HG03196 (cell line): ENCODE measurements around the gene CTRB2.
"Not testable (repeated sequence)": the region's sequence is repeated elsewhere in the genome, so short reads cannot be mapped to it uniquely, and the experiment has no call there.

Experiments used
- ATAC-seq: cut with Tn5 transposase; IDR thresholded peaks from one replicate; pipeline ENCODE4 v1.9.1; 2021; ENCODE audit not compliant: unreplicated experiment

CTRB2 gene

GRCh38 chr16:75207831-75208230 is 870 bp upstream of the CTRB2 start:
- no peak for ATAC-seq

GRCh38 chr16:75205961-75206748 is 806 bp downstream of the CTRB2 start:
- not testable (repeated sequence) for ATAC-seq

GRCh38 chr16:75205438-75205837 is 1.5 kb downstream of the CTRB2 start:
- ATAC-seq, result not testable (repeated sequence)

GRCh38 chr16:75204905-75205304 is 2.1 kb downstream of the CTRB2 start:
- not testable (repeated sequence) for ATAC-seq

- ATAC-seq, result no peak
These were observed 2.6 kb downstream of the CTRB2 start for GRCh38 chr16:75204410-75204758.

GRCh38 chr16:75203667-75204409 is 3.1 kb downstream of the CTRB2 start:
- ATAC-seq, result no peak

GRCh38 chr16:75203096-75203495 is 3.9 kb downstream of the CTRB2 start:
- ATAC-seq, result no peak

- ATAC-seq, result no peak
These were observed 4.8 kb downstream of the CTRB2 start for GRCh38 chr16:75202069-75202590.

- no peak for ATAC-seq
These were observed 8.8 kb downstream of the CTRB2 start for GRCh38 chr16:75198135-75198600.

- no peak for ATAC-seq
These were observed 9.3 kb downstream of the CTRB2 start for GRCh38 chr16:75197522-75198134.

- ATAC-seq, result no peak
These were observed 10.1 kb downstream of the CTRB2 start for GRCh38 chr16:75196836-75197235.

GRCh38 chr16:75195811-75196790 is 10.9 kb downstream of the CTRB2 start:
- ATAC-seq, result no peak

- no peak for ATAC-seq
These were observed 13.1 kb downstream of the CTRB2 start for GRCh38 chr16:75193730-75194444.

GRCh38 chr16:75193265-75193650 is 13.7 kb downstream of the CTRB2 start:
- ATAC-seq, result no peak

GRCh38 chr16:75192606-75193264 is 14.2 kb downstream of the CTRB2 start:
- ATAC-seq, result no peak

GRCh38 chr16:75189638-75190245 is 17.2 kb downstream of the CTRB2 start:
- no peak for ATAC-seq

- ATAC-seq, result no peak
These were observed 18.0 kb downstream of the CTRB2 start for GRCh38 chr16:75188832-75189477.

GRCh38 chr16:75181630-75182029 is 25.3 kb downstream of the CTRB2 start:
- ATAC-seq, result no peak
